CD4-positive, alpha-beta T cell treated with Interleukin-17A for 4 hours (primary cell): ENCODE data around the gene ZNF148.

ENCODE experiments used
- DNase-seq: peaks from one replicate; pipeline ENCODE4 v3.0.0-alpha.2; 2020; ENCODE audit warnings: mixed read lengths

ZNF148 gene

DNA sequence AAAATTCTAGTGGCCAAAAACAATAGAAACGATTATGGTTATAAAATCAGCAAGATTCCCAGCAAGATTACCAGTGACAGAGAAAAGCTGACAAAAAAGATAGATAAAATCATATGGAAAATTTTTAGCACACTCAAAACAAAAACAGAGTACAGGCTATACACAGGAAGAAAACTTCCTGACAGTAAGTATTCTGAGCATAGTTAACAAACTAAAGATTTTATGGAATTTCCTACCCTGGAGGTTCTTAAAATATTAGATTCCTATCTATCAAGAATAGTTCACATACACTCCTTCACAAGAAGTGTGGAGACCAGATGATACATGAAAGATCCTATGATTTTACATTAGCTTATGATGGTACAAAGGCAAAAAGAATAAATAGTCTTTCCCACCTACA, 50.8 kb downstream of the ZNF148 start:
- no peak for DNase-seq

- no peak for DNase-seq
Measured at GRCh38 chr3:125322917-125323316, 52.2 kb downstream of the ZNF148 start.

- DNase-seq = no peak
Measured at GRCh38 chr3:125322166-125322565, 53.0 kb downstream of the ZNF148 start.

DNA sequence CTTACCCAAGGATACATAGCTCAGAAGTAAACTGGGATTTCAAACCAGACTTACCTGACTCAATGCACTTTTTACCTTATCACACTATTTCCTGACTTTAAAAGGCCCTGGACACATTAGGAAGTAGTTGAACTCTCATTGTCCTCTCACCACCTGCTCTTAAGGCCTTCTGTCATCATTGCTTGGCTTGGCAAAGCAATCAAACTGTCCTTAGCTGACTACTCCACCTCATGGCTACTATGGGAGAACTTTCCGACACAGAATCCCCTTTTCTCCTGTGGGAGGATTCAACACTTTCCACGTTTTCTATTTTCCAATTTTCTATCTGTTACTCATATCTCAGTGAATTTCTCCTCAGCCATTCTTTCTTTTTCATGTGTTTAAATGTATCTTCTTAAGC, 55.4 kb downstream of the ZNF148 start:
- no peak for DNase-seq

DNA sequence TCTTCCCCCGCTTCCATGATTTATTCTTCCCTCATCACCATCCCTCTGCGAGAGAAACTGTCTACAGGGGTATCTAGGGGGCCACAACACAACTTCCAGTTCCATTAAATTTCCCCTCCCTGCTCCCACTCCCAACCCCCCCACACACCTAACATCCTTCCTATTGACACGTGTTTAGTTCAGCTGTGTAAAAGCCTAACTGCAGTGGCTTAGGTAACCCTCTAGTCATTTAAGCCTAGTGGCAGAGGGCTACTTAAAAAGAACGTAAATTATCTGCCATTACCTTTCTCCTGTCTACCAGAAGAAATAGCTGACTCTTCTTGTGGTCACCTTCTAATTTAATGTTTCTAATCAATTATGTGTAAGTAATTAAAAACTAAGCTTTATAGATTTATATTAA, 56.3 kb downstream of the ZNF148 start:
- no peak for DNase-seq

GRCh38 chr3:125318167-125318865, 56.8 kb downstream of the ZNF148 start:
- no peak for DNase-seq

- DNase-seq = no peak
Measured at GRCh38 chr3:125317761-125318160, 57.4 kb downstream of the ZNF148 start.

DNA sequence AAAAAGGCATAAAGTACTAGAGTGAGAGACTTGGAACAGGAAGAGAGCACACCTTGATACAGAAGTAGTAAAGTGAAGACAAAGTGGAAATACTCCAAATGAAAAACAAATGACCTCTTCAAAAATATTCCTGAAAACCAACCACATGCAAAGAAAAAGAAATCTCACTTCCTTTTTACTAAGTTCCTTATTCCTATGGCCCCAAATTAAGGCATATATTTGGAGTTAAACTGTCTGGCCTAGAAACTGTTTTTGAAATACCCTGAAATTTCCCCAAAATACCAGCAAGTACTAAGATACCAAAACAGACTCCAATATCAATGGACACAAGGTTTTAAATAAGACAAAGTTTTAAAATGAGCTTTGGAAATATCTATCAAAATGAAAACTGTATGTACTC, 58.2 kb downstream of the ZNF148 start:
- DNase-seq = no peak

DNA sequence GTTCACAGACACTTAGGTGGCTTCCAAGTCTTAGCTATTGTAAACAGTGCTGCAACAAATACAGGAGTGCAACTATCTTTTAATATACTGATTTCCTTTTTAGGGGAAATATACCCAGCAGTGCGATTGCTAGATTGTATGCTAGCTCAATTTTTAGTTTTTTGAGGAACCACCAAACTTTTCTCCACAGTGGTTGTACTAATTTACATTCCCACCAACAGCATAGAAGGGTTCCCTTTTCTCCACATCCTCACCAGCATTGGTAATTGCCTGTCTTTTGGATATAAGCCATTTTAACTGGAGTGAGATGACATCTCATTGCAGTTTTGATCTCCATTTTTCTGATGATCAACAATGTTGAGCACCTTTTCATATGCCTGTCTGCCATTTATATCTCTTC, 58.9 kb downstream of the ZNF148 start:
- DNase-seq = no peak

DNA sequence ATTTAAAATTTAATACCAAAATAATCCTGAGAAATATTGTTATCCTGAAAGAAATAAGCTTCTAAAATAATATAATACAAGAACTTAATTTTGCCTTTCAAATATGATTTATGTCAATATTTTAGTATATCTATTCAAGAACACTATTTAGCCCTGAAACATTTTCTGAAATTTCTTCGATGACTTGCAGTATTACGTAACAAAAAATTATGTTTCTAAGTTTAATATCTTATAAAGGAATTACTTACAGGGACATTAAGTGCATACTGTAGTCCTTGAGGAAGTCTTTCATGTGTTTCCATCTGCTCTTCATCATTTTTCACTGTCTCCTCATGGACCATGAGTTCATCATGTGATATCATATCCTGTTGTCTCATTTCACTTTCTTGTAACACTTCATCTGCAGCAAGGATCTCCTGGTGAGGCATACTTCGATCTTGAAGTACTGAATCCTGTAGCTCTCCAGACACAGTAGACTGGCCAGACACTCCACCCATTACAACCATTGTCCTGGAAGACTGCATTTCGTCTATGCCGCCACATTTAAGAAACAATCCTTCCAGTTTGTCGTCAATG, 62.0 kb downstream of the ZNF148 start:
- DNase-seq = no peak

- DNase-seq = peak; percentile 60
Measured at GRCh38 chr3:125310623-125311081, 64.5 kb downstream of the ZNF148 start.

- DNase-seq = no peak
Measured at GRCh38 chr3:125309476-125309875, 65.6 kb downstream of the ZNF148 start.

- DNase-seq = no peak
Measured at GRCh38 chr3:125306620-125307019, 68.5 kb downstream of the ZNF148 start.

DNA sequence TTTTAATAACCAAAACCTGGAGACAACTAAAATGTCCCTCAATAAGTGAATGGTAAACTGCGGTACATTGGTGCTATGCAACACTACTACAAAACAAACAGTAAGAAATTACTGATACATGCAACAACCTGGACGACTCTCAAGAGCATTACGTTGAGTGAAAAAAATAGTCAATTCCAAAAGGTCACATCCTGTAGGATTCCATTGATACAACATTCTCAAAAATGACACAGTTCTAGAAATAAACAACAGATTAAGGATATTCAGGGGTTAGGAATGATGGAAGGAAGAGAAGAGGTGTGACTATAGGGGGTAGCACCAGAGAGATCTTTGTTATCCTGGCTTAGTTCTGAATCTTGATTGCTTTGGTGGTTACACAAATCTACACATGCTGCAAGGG, 72.2 kb downstream of the ZNF148 start:
- no peak for DNase-seq

DNA sequence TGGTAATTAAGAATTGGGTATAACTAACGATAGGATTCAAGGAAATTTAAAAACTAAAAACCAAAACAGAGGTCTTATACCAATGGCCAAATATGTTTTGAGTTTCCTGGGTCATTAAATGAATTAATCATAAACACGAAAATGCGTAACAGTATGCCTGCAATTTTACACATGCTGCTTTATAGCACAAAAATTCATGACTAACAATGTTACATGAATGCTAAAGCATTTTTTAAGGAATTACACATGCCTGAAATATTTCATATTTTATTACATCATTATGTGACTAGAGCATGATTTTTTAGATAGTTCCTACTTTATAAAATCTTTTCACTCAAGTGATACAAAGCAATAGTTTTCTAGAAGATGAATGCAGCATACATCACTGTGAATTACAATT, 74.7 kb downstream of the ZNF148 start:
- no peak for DNase-seq

DNA sequence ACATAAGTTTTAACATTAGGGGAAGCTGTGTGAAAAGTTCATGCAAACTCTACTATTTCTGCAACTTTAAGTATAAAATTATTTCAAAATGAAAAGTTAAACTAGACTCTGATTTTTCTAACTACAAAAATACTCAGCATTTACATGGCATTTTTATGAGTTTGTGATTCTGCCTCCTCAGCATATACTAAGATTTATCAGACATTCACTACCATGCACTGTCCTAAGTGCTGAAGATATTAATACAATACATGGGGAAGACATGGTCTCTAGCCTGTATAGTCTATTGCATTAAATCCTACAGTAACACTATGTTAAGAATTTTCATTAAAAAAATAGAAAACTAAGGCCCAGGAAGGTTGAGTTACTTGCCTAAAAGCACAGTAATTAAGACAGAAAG, 80.7 kb downstream of the ZNF148 start:
- no peak for DNase-seq

- DNase-seq = no peak
Measured at GRCh38 chr3:125292015-125292414, 83.1 kb downstream of the ZNF148 start.

DNA sequence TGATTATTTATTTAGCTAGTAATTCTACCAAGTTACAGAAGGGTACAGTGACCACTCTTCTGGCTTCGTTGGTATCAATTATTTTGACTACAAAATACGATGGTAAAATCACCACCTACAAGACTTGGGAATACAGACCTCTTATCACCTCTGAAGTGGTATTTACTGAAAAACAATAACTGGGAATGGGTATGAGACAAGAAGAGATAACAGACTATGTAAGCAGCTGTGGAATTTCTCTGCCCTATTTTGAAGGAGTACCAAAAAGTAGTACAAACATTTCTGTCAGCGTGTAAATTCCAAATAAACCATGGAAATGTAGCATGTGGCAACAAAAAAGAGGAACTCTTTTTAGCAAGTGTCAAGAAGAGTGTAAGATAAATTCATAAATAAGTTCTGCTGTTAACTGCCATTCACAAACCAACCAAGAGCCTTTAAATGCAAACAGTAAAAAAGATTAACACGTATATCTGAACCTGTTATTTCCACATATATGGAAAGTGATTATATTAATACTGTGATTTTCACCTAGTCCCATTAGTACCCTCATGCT, 85.6 kb downstream of the ZNF148 start:
- no peak for DNase-seq

DNA sequence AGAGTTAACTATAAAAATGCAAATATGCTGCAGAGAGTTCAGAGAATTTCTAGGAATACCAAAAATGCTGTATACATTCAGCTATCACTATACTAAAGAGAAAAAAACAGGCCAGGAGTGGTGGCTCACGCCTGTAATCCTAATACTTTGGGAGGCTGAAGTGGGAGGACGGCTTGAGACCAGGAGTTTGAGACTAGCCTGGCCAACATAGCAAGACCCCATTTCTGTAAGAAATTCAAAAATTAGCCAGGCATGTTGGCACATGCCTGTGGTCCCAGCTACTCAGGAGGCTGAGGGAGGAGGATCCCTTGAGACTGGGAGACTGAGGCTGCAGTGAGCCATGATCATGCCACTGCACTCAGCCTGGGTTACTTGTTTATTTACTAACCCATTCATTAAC, 87.9 kb downstream of the ZNF148 start:
- DNase-seq = no peak

DNA sequence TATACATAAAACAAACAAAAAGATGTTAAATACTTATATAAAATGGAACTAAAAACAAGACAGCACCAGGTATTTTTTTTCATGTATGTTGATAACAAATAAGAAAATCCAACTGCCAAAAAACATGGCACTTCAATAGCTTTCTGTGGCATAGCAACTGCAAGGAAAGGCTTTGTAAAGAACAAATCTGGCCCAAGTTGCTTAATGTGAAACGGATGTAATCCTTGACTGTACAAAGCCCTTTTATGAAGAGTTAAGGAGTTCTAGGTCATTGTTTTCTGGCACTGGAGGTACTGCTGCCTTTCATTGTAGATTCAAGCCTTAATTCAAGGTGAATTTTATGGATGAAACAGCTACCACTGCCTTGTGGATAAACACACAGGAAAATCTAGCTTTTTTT, 93.7 kb downstream of the ZNF148 start:
- DNase-seq = no peak

DNA sequence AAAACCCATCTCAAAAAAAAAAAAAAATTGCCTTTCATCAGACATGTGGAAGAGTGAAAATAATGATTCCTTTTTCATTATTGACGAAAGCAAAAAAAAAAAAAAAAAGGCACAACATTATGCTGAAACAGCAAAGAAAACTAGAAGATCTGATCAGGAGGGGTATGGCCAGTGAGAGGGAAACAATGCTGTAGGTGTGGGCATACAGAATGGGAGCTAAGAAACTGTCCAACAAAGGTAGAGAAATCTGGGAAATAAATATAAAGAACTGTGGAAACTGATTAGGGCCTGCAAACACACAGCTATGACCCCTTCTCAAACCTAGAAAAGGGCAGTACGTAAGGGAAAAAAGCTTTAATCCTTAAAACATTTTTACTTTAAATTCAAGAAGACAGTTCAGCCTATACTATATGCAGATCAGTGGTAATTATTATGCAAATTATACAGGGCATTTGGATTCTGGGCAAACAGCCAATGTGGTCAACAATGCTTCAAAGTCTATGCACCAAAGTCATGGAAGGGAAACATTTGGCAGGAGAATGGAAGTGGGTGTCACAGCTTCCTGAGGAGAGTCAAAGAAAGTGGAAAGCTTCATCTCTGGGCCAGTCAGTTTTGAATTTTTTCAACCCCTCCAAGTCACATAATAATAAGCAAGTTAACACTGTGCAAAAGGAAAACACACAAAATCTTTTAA, 94.3 kb downstream of the ZNF148 start:
- DNase-seq = no peak

DNA sequence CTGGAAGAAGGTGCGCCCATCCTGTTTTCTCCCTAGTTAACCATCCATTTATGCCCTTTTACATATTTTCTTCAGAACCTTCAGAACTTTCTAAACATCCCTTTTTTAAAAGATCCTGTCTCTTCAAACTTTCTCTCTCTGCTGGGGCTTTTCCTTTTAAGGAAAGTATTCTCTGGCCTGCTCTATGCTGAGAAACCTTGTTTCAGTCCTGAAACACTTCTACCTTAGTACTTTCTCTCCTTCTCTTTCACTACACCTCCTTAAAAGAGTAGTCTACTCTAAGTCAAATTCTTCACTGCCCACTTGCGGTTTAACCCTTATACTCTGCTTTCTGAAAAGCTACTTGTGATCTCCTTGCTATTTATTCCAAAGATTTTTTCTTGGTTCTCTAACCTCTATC, 97.0 kb downstream of the ZNF148 start:
- DNase-seq = no peak

DNA sequence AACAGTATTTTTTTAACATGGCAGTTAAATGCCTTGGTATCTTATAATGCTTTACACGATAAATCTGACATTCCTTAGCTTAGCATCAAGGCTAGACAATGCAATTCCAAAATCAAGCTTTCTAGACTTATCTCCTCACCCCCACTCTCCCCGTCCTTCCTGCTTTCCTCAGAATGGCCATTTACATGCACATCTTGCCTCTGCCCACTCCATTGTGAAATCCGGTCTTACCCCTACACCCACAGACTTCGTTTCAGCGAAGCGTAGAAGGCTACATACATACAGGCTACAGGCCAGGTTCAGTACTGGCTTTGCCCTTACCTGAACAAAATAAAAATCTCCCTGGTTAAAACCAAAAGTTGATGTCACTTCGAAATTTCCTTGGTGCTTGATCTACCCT, 104.0 kb downstream of the ZNF148 start:
- no peak for DNase-seq

DNA sequence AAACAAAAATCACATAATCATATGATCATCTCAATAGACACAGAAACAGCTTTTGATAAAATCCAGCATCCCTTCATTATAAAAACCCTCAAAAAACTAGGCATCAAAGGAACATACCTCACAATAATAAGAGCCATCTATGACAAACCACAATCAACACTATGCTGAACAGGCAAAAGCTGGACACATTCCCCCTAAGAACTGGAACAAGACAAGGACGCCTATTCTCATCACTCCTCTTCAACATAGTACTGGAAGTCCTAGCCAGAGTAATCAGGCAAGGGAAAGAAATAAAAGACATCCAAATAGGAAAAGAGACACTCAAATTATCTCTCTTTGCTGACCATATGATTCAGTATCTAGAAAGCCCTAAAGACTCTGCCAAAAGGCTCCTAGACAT, 107.7 kb downstream of the ZNF148 start:
- DNase-seq = no peak
